GM18517 (cell line): ENCODE data around the gene MARK2.
A peak's percentile ranks its signal among the peaks of the same experiment; 100 is the strongest.
"Not testable (repeated sequence)": the region's sequence is repeated elsewhere in the genome, so short reads cannot be mapped to it uniquely, and the experiment has no call there.

Source experiments
- ATAC-seq: cut with Tn5 transposase; IDR thresholded peaks from one replicate; pipeline ENCODE4 v1.9.1; 2021; ENCODE audit warnings: mild to moderate bottlenecking, moderate library complexity; ENCODE audit not compliant: unreplicated experiment

Gene MARK2

GRCh38 chr11:63853476-63853875, 14.6 kb downstream of the MARK2 start:
- ATAC-seq: no peak

- no peak for ATAC-seq
These were observed 15.8 kb downstream of the MARK2 start for GRCh38 chr11:63854696-63855095.

DNA sequence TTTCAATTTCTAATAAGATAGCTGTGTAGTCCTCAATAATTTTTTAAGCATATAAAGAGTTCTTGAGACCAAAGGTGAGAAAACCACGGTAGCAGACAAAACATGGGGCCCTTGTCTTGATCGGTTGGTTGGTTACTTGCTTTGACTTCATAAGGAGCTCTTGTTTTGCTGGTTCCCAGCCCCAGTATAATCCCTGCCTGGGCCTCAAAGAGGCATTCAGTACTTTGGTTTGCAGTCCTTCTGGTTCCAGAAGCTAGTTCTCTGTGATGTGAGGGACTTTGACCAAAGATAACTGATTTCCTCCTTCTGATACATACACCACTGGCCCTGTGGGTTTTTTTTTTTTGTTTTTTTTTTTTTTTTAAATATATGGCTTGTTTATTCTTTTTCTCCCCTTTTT, 17.1 kb downstream of the MARK2 start:
- no peak for ATAC-seq

GRCh38 chr11:63858628-63859550, 20.0 kb downstream of the MARK2 start:
- no peak for ATAC-seq

DNA sequence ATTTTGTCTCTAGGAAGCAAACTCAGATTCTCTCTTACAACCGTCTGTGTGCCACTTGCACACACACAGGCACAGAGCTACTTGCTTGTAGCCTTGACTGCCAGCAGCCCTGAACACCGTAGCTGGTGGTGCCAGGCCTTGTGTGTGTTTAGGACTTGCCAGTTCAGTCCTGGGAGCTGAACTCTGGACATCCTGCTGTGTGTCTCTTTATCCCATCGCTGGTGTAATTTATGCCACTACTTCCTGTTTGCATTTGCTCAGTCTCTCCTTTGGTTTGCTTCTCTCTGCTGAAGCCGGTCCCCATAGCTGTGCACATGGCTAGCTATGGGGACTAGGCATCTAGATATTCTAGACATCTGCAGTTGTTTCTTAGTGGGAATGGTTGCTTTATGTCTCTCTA, 24.0 kb downstream of the MARK2 start:
- ATAC-seq: no peak

DNA sequence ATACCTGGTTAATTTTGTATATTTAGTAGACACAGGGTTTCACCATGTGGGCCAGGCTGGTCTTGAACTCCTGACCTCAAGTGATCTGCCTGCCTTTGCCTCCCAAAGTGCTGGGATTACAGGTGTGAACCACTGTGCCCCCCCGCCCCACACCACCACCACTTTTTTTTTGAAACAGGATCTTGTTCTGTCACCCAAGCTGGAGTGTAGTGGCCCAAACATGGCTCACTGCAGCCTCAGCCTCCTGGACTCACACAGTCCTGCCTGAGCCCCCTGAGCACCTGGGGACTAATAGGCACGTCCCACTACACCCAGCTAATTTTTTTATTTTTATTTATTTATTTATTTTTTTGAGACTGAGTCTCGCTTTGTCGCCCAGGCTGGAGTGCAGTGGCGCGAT, 24.7 kb downstream of the MARK2 start:
- not testable (repeated sequence) for ATAC-seq

DNA sequence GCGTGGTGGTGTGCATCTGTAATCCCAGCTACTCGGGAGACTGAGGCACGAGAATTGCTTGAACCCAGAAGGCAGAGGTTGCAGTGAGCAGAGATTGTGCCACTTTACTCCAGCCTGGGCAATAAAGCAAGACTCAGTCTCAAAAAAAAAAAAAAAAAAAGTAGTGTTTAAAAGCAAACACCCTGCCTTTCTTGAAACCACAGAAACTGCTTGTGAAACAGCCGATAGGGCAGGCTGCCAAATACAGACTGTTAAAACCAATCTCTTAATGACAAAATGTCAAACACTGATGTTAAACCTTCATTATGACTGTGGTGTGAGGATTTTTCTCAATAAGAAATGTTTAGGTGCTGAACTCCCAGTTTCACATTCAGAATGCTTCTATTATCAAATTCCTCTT, 27.3 kb downstream of the MARK2 start:
- peak; percentile 63 for ATAC-seq

DNA sequence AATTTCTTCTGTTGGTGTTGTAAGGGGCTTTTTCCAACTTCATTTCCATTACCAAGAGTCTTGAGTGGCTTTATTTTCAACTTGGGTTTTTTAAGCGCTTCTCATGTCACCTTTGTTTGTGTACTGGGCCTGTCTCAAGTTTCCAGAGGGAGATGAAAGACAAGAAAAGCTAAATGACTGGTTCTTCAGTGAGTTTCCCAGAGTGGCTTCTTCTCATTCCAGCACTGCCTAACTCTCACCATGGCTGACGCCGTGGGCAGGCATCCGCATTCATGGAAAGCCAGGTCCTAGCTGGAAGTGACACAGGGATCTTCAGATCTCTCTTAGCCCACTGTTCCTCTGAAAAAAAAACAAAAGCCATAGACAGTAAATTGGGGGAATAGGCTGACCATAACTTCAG, 28.6 kb downstream of the MARK2 start:
- no peak for ATAC-seq

DNA sequence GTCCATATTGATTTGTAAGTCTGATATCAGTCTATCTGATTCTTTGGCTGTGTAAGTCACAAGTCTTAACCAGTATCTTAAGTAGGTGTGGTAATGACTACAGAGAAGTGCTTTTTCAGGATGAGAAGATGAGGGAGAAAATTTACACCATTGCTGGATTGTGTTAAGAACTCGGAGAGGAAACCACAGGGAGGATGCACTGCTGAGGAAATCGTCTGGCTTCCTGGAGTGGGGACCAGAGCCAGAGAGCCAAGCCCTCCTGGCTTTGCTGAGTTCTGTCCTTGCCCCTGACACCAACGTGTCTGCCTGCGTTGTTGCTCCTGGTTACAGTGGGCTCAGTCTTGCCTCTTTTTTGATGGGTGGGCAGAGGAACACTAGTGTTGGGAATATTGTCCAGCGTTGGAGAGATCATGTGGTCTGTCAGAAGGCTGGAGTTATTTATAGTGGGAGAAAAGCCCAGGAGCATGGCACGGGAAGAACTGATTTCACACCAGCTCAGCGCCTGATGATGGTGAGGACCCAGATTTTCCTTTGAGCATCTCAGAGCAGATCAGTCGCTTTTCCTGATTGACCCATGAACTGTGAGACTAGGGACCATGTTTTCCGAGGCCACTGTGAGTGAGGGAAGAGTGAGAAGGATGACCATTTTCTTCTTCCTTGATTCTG, 29.6 kb downstream of the MARK2 start:
- no peak for ATAC-seq

DNA sequence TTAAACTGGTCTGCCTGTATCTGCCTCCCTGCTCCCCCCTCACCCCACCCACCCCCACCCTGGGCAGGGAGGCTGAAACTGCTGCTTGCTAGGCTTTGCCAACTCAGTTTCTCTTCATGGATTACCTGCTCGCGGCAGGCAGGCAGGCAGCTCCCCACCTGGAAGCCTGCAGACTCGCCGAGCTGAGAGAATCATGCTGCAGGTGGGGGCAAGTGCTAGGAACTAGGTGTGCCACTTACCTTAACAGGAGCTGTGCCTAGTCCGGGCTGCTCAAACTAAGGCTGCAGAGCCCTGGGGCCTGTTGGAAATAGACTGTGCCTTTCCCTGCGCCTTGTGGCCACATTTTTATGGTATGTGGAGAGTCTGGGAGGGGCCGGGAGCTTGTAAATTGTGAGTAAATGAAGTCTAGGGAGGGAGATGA, 30.3 kb downstream of the MARK2 start:
- no peak for ATAC-seq

DNA sequence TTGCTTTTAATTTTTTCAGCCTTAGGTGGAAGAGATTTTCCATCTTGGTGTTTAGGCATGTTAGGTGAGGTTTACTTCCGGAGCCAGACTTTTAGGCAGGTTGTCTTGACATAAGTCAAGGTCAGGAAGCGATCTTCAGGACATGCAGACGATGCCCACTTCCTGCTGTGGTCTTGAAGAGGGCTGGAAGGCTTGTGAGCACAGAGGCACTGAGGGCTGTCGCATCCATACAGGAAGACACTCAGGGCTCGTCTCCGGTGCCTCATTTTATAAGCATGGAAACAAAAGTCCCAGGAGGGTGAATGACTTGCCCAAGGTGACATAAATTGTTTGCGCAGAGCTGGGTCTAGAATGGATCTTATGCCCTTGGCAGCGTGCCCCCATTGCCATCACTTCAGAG, 30.8 kb downstream of the MARK2 start:
- no peak for ATAC-seq

- no peak for ATAC-seq
These were observed 31.6 kb downstream of the MARK2 start for GRCh38 chr11:63870351-63871140.

DNA sequence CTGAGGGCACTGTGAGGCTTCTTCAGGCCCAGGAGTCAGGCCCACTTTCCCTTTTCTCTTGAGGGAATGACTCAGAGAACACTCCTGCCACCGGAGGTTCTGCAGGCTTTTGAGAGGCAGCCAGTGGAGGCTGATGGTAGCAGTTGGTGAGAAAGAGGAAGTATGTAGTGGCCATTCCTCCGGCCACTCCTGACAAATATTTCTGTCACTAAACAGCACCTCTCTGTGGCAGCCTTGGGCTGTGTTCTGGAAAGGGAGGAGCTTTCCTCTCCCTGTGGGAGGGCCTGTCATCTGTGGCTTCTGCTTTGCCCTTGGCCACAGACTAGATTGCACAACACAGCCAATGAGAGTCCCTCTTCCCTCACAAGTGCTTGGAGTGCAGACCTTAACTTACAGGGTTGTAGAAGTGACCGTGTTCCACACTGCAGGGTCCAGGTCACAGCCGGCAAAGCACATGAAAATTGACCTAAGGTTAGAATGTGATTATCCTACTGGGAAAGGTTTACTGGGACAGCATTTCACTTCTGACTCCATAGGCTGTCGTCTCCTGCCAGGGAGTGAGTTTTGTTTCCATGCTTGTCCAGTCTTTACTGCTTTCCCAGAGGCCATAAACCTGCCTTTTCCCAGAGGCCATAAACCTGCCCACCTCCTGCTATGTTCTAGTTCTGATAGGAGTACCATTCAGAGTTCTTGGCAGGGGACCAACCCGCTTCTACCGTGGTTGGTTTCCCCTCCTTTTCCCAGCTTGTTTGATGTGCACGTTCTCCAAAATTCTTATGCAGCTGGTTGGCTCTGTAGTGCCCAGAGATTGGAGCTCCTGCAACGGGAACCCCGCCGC, 33.3 kb downstream of the MARK2 start:
- peak; percentile 92 for ATAC-seq

DNA sequence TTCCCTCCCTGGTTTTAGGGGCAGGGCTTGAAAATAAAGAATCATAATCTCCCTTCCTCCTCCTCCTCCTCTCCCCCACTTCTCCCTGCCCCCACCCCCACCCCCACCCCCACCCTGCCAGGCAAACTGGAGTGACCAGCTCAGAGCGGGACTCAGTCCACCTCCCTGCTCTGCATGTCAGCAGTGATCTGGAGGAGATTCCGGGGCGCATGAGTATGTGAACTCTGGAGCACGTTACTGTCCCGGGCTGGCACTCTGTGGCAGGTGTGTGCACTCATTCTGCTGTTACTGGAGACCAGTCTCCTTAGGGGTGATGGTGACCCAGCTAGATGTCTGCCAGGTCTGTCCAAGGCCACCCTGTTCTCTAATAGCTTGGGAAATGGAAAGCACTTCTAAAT, 33.9 kb downstream of the MARK2 start:
- ATAC-seq: no peak

GRCh38 chr11:63873311-63873710, 34.4 kb downstream of the MARK2 start:
- ATAC-seq: no peak

DNA sequence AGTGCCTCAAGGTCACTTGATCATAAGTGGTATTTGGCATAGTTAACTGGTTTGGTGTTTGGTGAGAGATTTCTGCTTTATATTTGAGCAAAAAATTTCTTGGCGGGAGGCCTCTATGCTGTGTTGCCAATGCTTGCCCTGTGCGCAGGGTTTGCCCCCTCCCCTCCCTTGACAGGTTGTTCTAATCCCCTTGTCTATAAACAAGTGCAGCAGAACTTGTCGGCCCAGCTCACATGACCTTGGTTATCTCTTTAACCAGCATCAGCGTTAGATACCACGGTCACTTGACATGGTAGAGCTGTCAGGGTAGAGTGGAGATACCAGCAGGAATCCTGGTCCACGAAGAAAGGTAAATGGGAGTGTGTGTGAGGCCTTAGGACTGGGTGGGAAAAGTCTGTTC, 35.6 kb downstream of the MARK2 start:
- no peak for ATAC-seq

DNA sequence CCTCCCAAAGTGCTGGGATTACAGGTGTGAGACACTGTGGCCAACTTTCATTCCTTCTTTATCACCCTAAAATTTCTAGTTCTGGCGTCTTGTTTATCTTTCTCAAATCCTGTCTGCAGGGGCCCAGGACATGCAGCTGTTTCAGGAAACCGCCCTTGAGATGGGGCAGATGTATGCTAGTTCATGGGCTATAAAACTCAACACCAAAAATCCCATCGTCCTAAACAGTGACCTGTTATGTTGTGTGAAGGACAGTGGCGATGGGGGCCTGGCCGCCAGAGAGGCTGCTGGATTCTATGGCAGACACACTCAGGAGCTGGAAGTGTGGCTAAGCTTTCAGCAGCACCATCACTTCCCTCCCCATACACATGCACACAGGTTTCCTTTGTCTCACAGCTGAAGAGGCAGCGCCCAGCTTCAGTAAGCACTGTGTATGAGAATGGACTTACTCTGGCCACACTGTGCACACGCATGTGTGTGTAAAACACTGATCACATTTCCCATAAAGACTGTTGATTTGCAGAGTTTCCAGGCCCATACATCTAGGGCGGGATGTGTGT, 36.7 kb downstream of the MARK2 start:
- no peak for ATAC-seq

- ATAC-seq: no peak
These were observed 37.7 kb downstream of the MARK2 start for GRCh38 chr11:63876616-63877015.

DNA sequence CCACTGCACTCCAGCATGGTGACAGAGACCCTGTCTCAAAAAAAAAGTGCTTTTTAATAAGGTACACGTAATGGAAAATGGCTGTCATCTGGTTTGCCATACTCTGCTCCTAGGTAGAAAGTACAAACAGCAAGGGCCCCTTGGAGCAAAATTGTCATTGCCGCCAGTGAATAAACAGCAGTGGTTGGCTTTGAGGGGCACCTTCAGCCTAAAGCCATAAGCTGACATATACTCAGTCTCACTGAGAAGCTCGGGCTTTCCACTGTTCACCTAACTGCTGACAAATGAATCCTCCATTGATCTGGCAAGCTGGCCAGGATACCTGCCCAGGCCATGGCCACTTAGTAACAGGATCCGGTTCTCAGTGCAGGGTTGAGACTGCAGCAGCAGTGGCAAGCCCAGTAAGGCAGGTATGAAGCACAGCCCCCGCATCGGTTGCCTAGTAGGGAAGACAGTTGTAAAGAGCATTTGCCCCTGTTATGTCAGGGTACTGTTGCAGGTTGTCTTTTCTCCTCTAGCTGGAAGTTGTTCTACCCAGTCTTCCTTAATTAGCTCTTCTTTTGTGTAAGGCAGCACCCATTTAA, 38.8 kb downstream of the MARK2 start:
- no peak for ATAC-seq
